ENCODE data around the gene DPY30.
A peak's percentile ranks its signal among the peaks of the same experiment; 100 is the strongest.

DPY30 gene

DNA sequence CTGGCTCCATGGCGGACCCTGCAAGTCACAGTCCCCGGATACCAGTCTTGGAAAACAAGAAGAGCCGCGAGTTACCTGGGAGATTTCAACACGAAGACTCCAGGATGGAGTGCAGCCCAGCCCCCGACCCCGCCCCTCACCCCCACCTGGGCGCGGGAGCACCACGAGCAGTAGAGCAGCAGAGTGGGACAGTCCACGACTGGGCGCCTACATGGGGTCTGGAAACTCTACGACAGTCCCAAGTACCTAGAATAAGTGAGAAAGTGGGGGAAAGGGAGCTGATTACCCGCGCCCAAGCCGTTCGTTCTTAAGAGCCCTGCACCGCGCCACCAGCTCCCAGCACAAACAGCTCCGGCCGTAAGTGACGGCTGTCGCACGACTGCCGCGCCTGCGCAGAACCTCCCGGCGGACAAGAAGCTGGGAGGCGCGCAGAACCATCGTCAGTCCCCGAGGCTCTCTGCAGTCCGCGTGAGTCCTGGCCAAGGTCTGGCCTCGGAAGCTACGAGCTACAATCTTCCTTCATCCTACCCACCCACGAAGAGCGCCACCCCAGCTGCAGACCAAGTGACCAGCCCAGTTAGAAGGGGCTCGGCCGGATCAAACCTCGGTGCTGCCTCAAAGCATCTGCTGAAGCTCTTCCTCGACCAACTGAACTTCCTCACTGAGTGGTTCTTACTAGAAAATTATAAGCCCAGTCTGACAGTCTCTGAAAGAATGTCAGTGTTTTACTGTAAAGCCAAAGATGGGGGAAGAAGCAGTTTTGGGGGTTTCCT lies at the start of gene DPY30:
Gene DPY30 (minus strand): TSS at position 359 of the 773 bp plus-strand sequence. CDS start 349 bp downstream, at position 10.
- H3K4me3 ChIP-seq (ENCODE audit: control insufficient read depth, low read depth, low read length): peak within 1 kb of the TSS; percentile 95
- TF ChIP-seq, protein P1, sequence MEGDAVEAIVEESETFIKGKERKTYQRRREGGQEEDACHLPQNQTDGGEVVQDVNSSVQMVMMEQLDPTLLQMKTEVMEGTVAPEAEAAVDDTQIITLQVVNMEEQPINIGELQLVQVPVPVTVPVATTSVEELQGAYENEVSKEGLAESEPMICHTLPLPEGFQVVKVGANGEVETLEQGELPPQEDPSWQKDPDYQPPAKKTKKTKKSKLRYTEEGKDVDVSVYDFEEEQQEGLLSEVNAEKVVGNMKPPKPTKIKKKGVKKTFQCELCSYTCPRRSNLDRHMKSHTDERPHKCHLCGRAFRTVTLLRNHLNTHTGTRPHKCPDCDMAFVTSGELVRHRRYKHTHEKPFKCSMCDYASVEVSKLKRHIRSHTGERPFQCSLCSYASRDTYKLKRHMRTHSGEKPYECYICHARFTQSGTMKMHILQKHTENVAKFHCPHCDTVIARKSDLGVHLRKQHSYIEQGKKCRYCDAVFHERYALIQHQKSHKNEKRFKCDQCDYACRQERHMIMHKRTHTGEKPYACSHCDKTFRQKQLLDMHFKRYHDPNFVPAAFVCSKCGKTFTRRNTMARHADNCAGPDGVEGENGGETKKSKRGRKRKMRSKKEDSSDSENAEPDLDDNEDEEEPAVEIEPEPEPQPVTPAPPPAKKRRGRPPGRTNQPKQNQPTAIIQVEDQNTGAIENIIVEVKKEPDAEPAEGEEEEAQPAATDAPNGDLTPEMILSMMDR (conservative IDR thresholded peaks at IDR 0.05; ENCODE audit: control insufficient read depth, insufficient read depth, low read depth, low read length): no peak
- peak; percentile 92 for DNase-seq (ENCODE audit: low read depth)

DNA sequence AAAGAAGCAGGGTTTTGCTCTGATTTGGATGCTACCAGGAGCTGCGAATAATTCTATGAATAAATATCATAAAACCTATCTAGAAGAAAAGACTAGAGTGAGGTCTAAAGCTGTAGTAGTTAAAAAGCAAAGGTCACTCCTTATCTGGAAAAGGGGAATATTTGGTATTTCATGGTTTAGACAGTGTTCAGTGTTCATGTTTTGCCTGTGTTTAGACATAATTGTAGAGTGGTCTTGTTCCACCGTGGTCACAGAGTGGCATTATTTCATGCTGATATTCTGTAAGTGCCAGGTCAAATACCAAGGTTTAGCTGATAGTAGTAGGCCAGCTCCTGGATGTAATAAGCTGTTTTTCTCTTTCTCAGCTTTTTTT lies 34.5 kb upstream of the DPY30 start:
- no peak for DNase-seq (ENCODE audit: low read depth)
- no peak overlapping the region for H3K4me3 ChIP-seq (ENCODE audit: control insufficient read depth, low read depth, low read length)
- TF ChIP-seq, protein P1 (conservative IDR thresholded peaks at IDR 0.05; ENCODE audit: control insufficient read depth, insufficient read depth, low read depth, low read length): no peak

DNA sequence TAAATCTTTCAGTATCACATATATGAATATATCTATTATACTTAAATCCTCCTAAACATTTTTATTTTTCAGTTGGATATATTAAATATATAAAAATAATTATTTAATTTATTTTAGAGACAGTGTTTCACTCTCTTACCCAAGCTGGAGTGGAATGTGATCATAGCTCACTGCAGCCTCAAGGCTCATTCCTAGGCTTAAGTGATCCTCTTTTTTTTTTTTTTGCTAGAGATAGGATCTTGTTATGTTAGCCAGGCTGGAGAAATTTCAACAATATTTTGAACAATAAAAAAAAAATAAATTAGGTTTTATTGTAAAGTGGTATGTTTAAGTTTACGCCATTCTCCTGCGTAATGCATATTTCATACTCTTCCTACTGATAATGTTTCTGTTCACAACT lies 27.9 kb upstream of the DPY30 start:
- DNase-seq (ENCODE audit: low read depth): no peak
- H3K4me3 ChIP-seq (ENCODE audit: control insufficient read depth, low read depth, low read length): no peak overlapping the region
- TF ChIP-seq, protein P1 (conservative IDR thresholded peaks at IDR 0.05; ENCODE audit: control insufficient read depth, insufficient read depth, low read depth, low read length): no peak

DNA sequence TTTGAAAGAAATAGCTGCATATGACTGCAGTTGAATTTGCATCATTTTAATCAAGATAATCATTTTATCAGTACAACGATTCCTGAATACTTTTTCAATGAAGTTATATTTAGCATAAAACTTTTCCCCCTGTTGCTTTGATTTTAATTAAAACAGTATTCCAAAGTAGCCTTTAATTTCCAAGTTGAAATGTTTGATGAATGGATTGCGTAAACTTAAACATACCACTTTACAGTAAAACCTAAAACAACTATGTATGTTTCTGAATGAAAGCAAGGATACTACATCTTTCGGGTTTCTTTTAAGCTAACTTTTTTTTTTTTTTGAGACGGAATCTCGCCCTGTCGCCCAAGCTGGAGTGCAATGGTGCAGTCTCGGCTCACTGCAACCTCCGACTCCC lies 25.1 kb upstream of the DPY30 start:
- TF ChIP-seq, protein P1 (conservative IDR thresholded peaks at IDR 0.05; ENCODE audit: control insufficient read depth, insufficient read depth, low read depth, low read length): no peak
- H3K4me3 ChIP-seq (ENCODE audit: control insufficient read depth, low read depth, low read length): peak overlapping the region; percentile 69
- DNase-seq (ENCODE audit: low read depth): no peak

DNA sequence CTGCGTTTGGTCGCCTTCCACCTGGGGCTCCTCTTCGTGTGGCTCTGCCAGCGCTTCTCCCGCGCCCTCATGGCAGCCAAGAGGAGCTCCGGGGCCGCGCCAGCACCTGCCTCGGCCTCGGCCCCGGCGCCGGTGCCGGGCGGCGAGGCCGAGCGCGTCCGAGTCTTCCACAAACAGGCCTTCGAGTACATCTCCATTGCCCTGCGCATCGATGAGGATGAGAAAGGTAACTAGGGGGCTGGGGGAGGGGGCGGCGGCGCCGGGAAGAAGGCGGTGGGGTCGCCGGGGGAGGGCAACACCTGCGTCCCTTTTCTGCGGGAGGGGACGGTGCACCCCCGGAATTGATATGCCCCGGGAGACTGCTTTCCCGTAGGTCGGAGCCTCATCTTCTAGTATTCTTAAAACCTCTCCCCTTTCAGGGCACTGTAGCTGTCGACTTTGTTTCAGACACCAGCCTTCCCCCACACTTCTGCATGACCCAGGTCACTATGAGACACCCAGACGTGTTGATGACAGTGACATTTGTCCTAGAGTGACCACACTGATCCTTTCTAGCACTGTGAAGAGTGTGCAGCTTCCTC lies 24.5 kb upstream of the DPY30 start:
- peak overlapping the region; percentile 69 for H3K4me3 ChIP-seq (ENCODE audit: control insufficient read depth, low read depth, low read length)
- DNase-seq (ENCODE audit: low read depth): no peak
- TF ChIP-seq, protein P1 (conservative IDR thresholded peaks at IDR 0.05; ENCODE audit: control insufficient read depth, insufficient read depth, low read depth, low read length): no peak

DNA sequence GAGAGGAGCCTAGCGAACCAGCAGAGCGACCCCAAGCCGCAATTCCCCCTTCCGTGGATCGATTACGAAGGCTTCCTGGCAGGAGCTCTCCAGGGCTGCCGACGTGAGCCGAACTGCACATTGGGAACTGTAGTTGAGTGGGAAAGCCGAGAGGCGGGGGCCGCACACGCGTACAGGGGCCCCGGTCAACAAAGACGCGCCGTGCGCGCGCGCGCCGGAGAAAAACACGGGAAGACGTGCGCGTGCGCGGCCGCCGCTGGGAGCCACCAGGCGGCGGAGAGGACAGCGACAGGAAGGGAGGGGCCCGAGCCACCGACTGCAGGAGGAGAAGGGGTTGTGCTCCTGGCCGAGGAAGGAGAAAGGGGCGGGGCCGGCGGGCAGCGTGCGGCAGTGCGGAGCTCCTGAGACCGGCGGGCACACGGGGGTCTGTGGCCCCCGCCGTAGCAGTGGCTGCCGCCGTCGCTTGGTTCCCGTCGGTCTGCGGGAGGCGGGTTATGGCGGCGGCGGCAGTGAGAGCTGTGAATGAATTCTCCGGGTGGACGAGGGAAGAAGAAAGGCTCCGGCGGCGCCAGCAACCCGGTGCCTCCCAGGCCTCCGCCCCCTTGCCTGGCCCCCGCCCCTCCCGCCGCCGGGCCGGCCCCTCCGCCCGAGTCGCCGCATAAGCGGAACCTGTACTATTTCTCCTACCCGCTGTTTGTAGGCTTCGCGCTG lies 23.9 kb upstream of the DPY30 start, which contains the start of gene SPAST:
Gene SPAST (plus strand): TSS at position 247 of the 711 bp plus-strand sequence. CDS start 276 bp downstream, at position 523.
- peak within 1 kb of the TSS; percentile 69 for H3K4me3 ChIP-seq (ENCODE audit: control insufficient read depth, low read depth, low read length)
- TF ChIP-seq, protein P1 (conservative IDR thresholded peaks at IDR 0.05; ENCODE audit: control insufficient read depth, insufficient read depth, low read depth, low read length): no peak
- peak; percentile 93 for DNase-seq (ENCODE audit: low read depth)

Measured in fibroblast of mammary gland (primary cell).